Hepatocyte (in vitro differentiated cells): ENCODE measurements around the gene MICAL2.

ENCODE experiments used
- EZH2phosphoT487 ChIP-seq: fragments of 200-600 bp; sonication (generic); IDR thresholded peaks from one replicate; pipeline ENCODE4 v1.6.1; 2018; ENCODE audit warnings: antibody characterized with exemption, mild to moderate bottlenecking, low read depth, moderate library complexity; ENCODE audit not compliant: unreplicated experiment, severe bottlenecking
- TF ChIP-seq, protein P1 (sequence below): fragments of 200-600 bp; sonication (generic); IDR thresholded peaks from 2 replicates; pipeline ENCODE4 v1.5.1; 2016; ENCODE audit warnings: antibody characterized with exemption, mild to moderate bottlenecking; ENCODE audit not compliant: poor library complexity

DNA sequence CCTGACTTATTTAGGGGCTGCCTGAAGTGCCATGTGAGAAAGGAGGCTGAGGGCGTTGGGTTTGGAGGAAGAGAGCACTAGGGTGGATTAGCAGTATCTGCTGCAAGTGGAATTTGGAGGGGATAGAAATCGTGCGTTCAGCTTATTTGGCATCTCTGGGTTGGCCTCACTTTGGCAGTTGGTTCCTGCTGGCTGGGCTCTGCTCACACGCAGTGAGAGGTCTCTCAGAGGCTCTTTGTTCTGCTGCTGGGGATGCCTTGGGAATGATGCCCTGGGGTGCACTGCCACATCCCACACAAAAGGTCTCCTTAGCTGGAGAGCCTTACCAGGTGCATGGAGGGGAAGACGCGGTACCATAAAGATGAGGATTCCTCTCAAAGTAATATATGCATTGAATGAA lies 17.7 kb upstream of the MICAL2 start:
- TF ChIP-seq EZH2phosphoT487 = no peak
- TF ChIP-seq, protein P1, sequence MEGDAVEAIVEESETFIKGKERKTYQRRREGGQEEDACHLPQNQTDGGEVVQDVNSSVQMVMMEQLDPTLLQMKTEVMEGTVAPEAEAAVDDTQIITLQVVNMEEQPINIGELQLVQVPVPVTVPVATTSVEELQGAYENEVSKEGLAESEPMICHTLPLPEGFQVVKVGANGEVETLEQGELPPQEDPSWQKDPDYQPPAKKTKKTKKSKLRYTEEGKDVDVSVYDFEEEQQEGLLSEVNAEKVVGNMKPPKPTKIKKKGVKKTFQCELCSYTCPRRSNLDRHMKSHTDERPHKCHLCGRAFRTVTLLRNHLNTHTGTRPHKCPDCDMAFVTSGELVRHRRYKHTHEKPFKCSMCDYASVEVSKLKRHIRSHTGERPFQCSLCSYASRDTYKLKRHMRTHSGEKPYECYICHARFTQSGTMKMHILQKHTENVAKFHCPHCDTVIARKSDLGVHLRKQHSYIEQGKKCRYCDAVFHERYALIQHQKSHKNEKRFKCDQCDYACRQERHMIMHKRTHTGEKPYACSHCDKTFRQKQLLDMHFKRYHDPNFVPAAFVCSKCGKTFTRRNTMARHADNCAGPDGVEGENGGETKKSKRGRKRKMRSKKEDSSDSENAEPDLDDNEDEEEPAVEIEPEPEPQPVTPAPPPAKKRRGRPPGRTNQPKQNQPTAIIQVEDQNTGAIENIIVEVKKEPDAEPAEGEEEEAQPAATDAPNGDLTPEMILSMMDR = no peak
